HepG2 (cell line): ENCODE data around the gene AJM1. TPM values are rescaled to one million over a fixed set of nuclear protein-coding genes. Genes with fewer than 3 reads are reported as not detected.

Source experiments
- BRF2 ChIP-seq: sonication (generic); formaldehyde crosslinking; IDR thresholded peaks from 2 replicates; pipeline ENCODE4 v1.8.1; 2022; ENCODE audit warnings: mild to moderate bottlenecking, missing genetic modification reagents
- DMAP1 ChIP-seq: IDR thresholded peaks from 2 replicates; pipeline ENCODE4 v1.6.1; 2016
- EEA1 ChIP-seq: sonication (generic); formaldehyde crosslinking; IDR thresholded peaks from 2 replicates; pipeline ENCODE4 v1.5.1; 2020; ENCODE audit warnings: mild to moderate bottlenecking, missing genetic modification reagents, borderline replicate concordance
- GABPA ChIP-seq, 2 experiments: IDR thresholded peaks; 2 replicates each; pipeline ENCODE4 v1.6.1; 2011 to 2016; ENCODE audit warnings: low read depth in 2 of 2, low read length in 1 of 2, missing biosample characterization in 1 of 2, missing genetic modification characterization in 1 of 2
- HNF1B ChIP-seq: sonication (generic); formaldehyde crosslinking; IDR thresholded peaks from 2 replicates; pipeline ENCODE4 v1.5.1; 2020; ENCODE audit warnings: mild to moderate bottlenecking, moderate library complexity, missing genetic modification reagents
- KDM3A ChIP-seq: IDR thresholded peaks from 2 replicates; pipeline ENCODE4 v1.6.1; 2018; ENCODE audit warnings: low read depth, missing compliant biosample characterization
- TRAFD1 ChIP-seq: sonication (generic); formaldehyde crosslinking; IDR thresholded peaks from 2 replicates; pipeline ENCODE4 v1.5.1; 2020; ENCODE audit warnings: missing genetic modification reagents, mild to moderate bottlenecking, borderline replicate concordance
- ZNF557 ChIP-seq: sonication (generic); formaldehyde crosslinking; IDR thresholded peaks from 2 replicates; pipeline ENCODE4 v1.4.0; 2020; ENCODE audit warnings: missing genetic modification reagents
- ZNF598 ChIP-seq: sonication (generic); formaldehyde crosslinking; IDR thresholded peaks from 2 replicates; pipeline ENCODE4 v1.5.1; 2020; ENCODE audit warnings: mild to moderate bottlenecking, missing genetic modification reagents, borderline replicate concordance
- ZNF605 ChIP-seq: sonication (generic); formaldehyde crosslinking; IDR thresholded peaks from 2 replicates; pipeline ENCODE4 v1.8.0; 2022; ENCODE audit warnings: mild to moderate bottlenecking, missing genetic modification reagents
- ZNF709 ChIP-seq: sonication (generic); formaldehyde crosslinking; IDR thresholded peaks from 2 replicates; pipeline ENCODE4 v1.5.0; 2020; ENCODE audit warnings: mild to moderate bottlenecking, missing genetic modification reagents
- ZSCAN22 ChIP-seq: sonication (generic); formaldehyde crosslinking; IDR thresholded peaks from 2 replicates; pipeline ENCODE4 v1.4.0; 2020; ENCODE audit warnings: mild to moderate bottlenecking, missing genetic modification reagents
- polyA plus RNA-seq, 8 experiments: library from polyadenylated mRNA; depleted of rRNA in 3 of 8; stranded (reverse) in 7 of 8; unstranded in 1 of 8; fragments of >200 nt; fragmentation: Illumina TruSeq in 4 of 8; extraction: Trizol in 4 of 8; gene quantifications; 2 replicates each; pipeline versions ENCODE4 v1.2.1 to v1.2.3, GENCODE V29; 2011 to 2016; ENCODE audit warnings: low read depth in 4 of 8, missing spikeins in 1 of 8, mixed read lengths in 1 of 8; ENCODE audit not compliant: insufficient read depth in 1 of 8
- total RNA-seq, 5 experiments: library from RNA; depleted of rRNA; stranded (reverse); fragments of >200 nt; fragmentation: Illumina TruSeq; extraction: Trizol; gene quantifications; 2 replicates each; pipeline ENCODE4 v1.2.3, GENCODE V29; 2016; ENCODE audit warnings: low read depth in 1 of 5
- TF ChIP-seq, protein P1 (sequence below): IDR thresholded peaks from 2 replicates; pipeline ENCODE4 v1.6.1; 2016; ENCODE audit warnings: mild to moderate bottlenecking
- TF ChIP-seq, protein P2 (sequence below): sonication (generic); formaldehyde crosslinking; IDR thresholded peaks from 2 replicates; pipeline ENCODE4; 2020; ENCODE audit warnings: missing genetic modification reagents, mild to moderate bottlenecking, borderline replicate concordance
- TF ChIP-seq, protein P3 (sequence below): sonication (generic); formaldehyde crosslinking; IDR thresholded peaks from 2 replicates; pipeline ENCODE4 v1.5.0; 2020; ENCODE audit warnings: missing genetic modification reagents

The AJM1 gene
- total and polyA plus RNA-seq, 2 of the 13 experiments (the other 11 are each of a cell fraction or from before 2014, with no cell fraction given) = 1.1 to 1.2 TPM

DNA sequence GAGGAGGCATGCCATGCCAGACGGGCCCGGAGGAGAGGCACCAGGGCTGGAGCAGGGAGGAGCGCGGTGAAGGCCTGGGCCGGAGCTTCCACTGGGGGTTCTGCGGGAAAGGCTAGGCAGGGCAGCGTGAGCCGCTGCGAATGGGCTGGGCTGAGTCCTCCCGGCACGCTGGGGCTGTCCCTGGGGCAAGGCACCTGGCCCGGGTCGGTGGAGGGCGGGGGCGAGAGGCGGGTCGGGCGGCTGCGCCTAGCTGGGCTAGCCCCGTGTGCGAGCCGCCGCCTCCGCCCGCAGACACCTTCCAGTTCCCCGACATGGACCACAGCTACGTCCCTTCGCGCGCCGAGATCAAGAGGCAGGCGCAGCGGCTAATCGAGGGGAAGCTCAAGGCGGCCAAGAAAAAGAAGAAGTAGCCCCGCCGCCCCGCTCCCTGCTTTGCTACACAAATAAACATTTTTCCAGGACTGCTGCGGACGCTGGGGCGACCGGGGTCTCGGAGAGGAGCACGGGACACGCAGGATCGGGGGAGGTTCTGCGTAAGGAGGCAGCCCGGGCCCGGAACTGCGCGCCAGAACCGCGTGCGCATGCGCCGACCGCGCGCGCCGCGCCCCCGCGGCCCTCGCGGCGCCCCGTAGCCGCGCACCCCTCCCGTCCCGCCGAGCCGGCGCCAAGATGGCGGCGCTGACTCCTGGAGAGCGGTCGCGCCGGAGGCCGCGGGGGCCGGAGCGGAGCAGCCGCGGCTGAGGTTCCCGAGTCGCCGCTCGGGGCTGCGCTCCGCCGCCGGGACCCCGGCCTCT lies 34.8 kb upstream of the AJM1 start, which contains the start of gene RABL6 (continued):
- peak; percentile 49; the same call in 1 of the 2 replicates for TF ChIP-seq DMAP1 (CRISPR knock-in tag)
- 0 out of 2 replicates have a peak, but pooled peaks have one; percentile 11 for TF ChIP-seq HNF1B (CRISPR knock-in tag)
- TF ChIP-seq TRAFD1 (CRISPR knock-in tag) = 0 out of 2 replicates have a peak, but pooled peaks have one; percentile 30
- no peak for TF ChIP-seq ZNF598
- no peak for TF ChIP-seq GABPA (IDR thresholded peaks at IDR 0.05; ENCODE audit: low read depth, low read length)
- TF ChIP-seq GABPA (CRISPR knock-in tag; IDR thresholded peaks at IDR 0.05; ENCODE audit: low read depth) = no peak
- TF ChIP-seq, protein P1, sequence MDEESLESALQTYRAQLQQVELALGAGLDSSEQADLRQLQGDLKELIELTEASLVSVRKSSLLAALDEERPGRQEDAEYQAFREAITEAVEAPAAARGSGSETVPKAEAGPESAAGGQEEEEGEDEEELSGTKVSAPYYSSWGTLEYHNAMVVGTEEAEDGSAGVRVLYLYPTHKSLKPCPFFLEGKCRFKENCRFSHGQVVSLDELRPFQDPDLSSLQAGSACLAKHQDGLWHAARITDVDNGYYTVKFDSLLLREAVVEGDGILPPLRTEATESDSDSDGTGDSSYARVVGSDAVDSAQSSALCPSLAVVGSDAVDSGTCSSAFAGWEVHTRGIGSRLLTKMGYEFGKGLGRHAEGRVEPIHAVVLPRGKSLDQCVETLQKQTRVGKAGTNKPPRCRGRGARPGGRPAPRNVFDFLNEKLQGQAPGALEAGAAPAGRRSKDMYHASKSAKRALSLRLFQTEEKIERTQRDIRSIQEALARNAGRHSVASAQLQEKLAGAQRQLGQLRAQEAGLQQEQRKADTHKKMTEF (CRISPR knock-in tag) = peak; percentile 60; the same call in 1 of the 2 replicates
- TF ChIP-seq, protein P2, sequence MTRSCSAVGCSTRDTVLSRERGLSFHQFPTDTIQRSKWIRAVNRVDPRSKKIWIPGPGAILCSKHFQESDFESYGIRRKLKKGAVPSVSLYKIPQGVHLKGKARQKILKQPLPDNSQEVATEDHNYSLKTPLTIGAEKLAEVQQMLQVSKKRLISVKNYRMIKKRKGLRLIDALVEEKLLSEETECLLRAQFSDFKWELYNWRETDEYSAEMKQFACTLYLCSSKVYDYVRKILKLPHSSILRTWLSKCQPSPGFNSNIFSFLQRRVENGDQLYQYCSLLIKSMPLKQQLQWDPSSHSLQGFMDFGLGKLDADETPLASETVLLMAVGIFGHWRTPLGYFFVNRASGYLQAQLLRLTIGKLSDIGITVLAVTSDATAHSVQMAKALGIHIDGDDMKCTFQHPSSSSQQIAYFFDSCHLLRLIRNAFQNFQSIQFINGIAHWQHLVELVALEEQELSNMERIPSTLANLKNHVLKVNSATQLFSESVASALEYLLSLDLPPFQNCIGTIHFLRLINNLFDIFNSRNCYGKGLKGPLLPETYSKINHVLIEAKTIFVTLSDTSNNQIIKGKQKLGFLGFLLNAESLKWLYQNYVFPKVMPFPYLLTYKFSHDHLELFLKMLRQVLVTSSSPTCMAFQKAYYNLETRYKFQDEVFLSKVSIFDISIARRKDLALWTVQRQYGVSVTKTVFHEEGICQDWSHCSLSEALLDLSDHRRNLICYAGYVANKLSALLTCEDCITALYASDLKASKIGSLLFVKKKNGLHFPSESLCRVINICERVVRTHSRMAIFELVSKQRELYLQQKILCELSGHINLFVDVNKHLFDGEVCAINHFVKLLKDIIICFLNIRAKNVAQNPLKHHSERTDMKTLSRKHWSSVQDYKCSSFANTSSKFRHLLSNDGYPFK = peak; percentile 22; the same call in 1 of the 2 replicates
- no peak for TF ChIP-seq EEA1 (CRISPR knock-in tag)
- TF ChIP-seq ZNF557 (CRISPR knock-in tag) = 0 out of 2 replicates have a peak, but pooled peaks have one; percentile 15
- 0 out of 2 replicates have a peak, but pooled peaks have one; percentile 15 for TF ChIP-seq KDM3A
- TF ChIP-seq BRF2 (CRISPR knock-in tag) = no peak
- no peak for TF ChIP-seq ZSCAN22 (CRISPR knock-in tag)
- 0 out of 2 replicates have a peak, but pooled peaks have one; percentile 25 for TF ChIP-seq ZNF605 (CRISPR knock-in tag)
- TF ChIP-seq, protein P3, sequence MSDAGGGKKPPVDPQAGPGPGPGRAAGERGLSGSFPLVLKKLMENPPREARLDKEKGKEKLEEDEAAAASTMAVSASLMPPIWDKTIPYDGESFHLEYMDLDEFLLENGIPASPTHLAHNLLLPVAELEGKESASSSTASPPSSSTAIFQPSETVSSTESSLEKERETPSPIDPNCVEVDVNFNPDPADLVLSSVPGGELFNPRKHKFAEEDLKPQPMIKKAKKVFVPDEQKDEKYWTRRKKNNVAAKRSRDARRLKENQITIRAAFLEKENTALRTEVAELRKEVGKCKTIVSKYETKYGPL (CRISPR knock-in tag) = no peak
- 0 out of 2 replicates have a peak, but pooled peaks have one; percentile 34 for TF ChIP-seq ZNF709 (CRISPR knock-in tag)
